GM10266 (cell line): ENCODE data around the gene CIAO2A.
A peak's percentile ranks its signal among the peaks of the same experiment; 100 is the strongest.
"Not testable (repeated sequence)": the region's sequence is repeated elsewhere in the genome, so short reads cannot be mapped to it uniquely, and the experiment has no call there.

Experiments
- DNase-seq: peaks from one replicate; pipeline ENCODE4 v3.0.0; 2012; ENCODE audit errors: extremely low spot score
- TF ChIP-seq, protein P1 (sequence below): IDR thresholded peaks from 2 replicates; pipeline ENCODE4 v1.5.1; 2012; ENCODE audit warnings: mild to moderate bottlenecking, low read depth; ENCODE audit not compliant: control insufficient read depth, insufficient read depth; ENCODE audit errors: missing control alignments

CIAO2A gene

DNA sequence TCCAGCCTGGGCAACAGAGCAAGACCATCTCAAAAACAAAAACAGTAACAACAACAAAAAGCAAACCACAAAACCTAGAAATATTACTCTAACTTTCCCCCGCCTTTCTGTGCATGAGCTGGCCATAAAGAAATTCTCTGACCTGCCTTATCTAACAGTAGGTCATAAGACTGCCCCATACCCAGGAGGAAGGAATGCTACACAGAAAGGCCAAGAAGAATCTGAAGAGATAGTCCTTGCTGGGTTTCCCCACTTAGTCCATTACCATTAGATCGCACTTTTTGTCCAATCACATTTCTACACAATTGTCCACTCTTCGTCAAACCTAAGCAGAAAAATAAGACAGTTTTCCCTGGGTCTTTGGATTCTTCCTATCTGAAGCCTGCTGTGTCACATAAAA lies 23.5 kb downstream of the CIAO2A start:
- TF ChIP-seq, protein P1, sequence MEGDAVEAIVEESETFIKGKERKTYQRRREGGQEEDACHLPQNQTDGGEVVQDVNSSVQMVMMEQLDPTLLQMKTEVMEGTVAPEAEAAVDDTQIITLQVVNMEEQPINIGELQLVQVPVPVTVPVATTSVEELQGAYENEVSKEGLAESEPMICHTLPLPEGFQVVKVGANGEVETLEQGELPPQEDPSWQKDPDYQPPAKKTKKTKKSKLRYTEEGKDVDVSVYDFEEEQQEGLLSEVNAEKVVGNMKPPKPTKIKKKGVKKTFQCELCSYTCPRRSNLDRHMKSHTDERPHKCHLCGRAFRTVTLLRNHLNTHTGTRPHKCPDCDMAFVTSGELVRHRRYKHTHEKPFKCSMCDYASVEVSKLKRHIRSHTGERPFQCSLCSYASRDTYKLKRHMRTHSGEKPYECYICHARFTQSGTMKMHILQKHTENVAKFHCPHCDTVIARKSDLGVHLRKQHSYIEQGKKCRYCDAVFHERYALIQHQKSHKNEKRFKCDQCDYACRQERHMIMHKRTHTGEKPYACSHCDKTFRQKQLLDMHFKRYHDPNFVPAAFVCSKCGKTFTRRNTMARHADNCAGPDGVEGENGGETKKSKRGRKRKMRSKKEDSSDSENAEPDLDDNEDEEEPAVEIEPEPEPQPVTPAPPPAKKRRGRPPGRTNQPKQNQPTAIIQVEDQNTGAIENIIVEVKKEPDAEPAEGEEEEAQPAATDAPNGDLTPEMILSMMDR, result no peak
- no peak for DNase-seq

DNA sequence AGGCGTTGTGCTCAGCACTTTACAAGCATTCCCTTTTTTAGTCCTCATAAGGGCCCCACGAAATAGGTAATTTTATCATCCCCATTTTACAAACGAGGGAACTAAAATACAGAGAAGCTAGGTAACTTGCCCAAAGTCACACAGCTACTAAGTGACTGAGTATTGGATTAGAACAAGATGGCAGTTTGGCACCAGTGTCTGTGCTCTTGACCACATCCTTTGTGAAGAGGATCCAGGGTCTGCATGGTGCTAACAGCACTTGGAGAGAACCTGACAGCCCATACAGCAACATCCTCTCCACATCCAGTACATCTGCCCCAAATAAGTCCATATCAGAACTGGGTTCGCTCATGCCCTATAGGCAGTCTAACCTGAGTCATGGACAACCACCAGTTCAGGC lies 25.5 kb downstream of the CIAO2A start:
- DNase-seq, result no peak
- TF ChIP-seq, protein P1, result no peak

DNA sequence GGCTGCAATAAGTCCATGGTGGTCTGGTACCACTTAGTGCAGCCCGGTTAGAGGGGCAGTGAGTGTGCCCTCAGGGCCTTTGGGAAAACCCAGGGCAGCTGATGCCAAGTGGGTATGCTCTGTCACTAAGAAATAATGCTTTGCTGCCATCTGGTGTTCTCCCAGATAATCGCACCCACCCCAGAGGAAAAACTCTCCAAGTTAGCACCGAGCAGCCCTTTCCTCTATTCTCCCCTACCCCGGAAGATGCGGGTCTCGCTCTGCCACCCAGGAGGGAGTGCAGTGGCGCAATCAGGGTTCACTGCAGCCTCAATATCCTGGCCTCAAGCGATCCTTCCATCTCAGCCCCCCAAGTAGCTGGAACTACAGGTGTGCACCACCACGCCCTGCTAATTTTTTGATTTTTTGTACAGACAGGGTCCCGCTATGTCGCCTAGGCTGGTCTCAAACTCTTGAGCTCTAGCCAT lies 26.0 kb downstream of the CIAO2A start:
- DNase-seq, result peak; percentile 83

DNA sequence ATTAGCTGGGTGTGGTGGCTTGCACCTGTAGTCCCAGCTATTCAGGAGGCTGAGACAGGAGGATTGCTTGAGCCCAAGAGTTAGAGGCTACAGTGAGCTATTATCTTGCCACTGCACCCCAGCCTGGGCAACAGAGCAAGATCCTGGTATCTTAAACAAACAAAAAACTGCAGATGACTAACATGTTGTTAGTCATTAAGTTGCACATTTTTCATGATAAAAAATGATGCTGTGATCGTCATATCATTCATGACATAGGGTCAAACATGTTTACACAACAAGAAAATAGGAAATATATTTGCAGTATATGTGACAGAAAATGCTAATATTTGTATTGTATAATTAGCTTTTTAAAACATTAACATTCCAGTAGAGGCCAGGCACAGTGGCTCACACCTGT lies 27.2 kb downstream of the CIAO2A start:
- no peak for DNase-seq

More for the DNA sequence above, 26.0 kb downstream of the CIAO2A start:
- TF ChIP-seq, protein P1, result peak; percentile 82

DNA sequence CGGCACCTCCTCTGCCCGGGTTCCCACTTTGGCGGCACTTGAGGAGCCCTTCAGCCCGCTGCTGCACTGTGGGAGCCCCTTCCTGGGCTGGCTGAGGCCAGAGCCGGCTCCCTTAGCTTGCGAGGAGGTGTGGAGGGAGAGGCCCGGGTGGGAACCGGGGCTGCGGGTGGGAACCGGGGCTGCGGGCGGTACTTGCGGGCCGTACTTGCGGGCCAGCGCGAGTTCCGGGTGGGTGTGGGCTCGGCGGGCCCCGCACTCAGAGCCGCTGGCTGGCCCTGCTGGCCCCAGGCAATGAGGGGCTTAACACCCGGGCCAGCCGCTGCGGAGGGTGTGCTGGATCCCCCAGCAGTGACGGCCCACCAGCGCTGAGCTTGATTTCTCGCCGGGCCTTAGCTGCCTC lies 32.9 kb downstream of the CIAO2A start:
- TF ChIP-seq, protein P1, result no peak
- no peak for DNase-seq

More for the DNA sequence above, 27.2 kb downstream of the CIAO2A start:
- TF ChIP-seq, protein P1, result no peak

DNA sequence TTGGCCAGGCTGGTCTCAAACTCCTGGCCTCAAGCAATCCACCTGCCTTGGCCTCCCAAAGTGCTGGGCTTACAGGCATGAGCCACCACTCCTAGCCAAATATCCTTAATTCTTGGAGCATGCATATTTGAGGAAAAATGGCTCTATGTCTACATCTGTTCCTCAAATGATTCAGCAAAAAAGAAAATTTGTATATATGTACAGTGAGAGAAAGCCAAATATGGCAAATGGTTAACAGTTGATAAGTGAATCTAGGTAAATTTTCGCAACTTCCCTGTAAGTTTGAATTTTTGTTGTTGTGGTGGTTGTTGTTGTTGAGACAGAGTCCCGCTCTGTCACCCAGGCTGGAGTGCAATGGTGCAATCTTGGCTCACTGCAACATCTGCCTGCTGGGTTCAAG lies 34.5 kb downstream of the CIAO2A start:
- DNase-seq, result not testable (repeated sequence)

DNA sequence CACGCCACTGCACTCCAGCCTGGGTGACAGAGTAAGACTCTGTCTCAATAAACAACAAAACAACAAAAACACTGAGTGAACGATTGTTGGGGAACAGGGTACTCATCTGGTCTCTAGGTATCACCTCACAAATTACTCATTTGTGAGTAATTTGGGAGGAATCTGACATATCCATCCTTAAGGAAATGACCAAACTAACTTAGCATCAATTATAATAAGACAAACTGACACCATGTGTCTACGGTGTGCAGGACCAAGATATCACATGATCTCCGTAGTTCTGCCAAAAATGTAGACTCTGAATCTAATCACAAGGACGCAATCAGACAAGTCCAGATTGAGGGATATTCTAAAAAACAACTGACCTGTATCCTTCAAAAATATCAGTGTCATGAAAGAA lies 35.4 kb downstream of the CIAO2A start:
- TF ChIP-seq, protein P1, result no peak
- no peak for DNase-seq

DNA sequence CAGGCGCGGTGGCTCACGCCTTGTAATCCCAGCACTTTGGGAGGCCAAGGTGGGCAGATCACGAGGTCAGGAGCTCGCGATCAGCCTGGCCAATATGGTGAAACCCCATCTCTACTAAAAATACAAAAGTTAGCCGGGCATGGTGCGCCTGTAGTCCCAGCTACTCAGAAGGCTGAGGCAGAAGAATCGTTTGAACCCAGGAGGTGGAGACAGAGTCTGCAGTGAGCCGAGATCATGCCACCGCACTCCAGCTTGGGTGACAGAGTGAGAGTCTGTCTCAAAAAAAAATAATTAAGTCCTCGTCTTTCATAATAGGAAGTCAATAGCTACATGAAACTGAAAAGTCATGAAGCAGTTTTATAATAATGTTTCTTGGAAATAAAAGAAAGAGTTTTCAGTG lies 40.0 kb downstream of the CIAO2A start:
- not testable (repeated sequence) for DNase-seq

DNA sequence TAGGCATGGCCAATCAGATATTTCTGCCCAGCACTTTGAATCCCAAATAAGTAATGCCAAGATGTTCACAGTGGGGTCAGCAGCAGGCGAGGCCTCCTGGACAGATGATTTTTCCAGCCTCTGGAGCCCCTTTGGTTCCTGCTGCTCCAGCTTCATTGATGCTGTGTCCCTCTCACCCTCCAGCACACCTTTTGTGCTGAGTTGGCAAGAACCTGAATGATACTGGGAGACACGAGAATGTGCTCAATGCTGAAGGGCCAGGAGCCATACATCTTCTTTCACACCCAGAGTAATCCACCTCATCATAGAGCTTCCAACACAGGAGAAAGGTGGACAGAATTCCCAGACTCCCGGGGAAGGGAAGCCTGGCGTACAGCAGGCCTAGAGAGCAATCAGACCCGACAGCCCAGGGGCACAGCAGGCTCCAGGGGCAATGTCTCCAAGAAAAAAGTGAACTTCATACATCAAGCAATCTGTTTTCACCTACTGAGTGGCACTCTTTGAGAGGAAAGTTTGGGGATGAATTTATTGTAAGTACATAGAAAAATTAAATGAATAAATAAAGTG lies 40.6 kb downstream of the CIAO2A start:
- TF ChIP-seq, protein P1, result no peak
- no peak for DNase-seq
